Measurements from ENCODE around the gene NME7. TPM values are rescaled to one million over a fixed set of nuclear protein-coding genes. Genes with fewer than 3 reads are reported as not detected.

Gene NME7
- total RNA-seq, 1 donor from 2014 or later = 12.5 TPM

DNA sequence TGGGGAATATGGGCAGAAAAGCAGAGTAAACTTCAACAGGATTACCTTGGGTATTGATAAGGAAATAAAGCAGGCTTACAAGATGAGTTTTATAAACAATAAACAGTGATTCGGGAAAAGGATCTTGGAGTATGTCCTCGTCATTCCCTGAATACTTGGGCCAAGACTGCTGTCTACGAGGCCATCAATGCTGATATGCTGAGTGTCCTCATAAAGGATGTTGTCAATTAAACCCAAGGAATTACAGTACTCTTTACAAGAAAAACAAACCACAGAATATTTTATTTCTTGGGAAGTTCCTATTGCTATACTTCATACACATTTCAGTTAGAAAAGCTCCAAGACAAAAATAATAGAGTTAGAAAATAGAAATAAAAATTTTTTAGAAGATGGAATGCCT, 226.2 kb downstream of the NME7 start:
- no peaks in the 10 kb centered on the region for H3K27me3 ChIP-seq (ENCODE audit: control insufficient read depth in 3 of 3, insufficient read depth in 3 of 3, low read length in 3 of 3)
- H3K9ac ChIP-seq (ENCODE audit: low read depth in 1 of 3, low read length in 3 of 3) = no peak overlapping the region
- H3K9me3 ChIP-seq (ENCODE audit: control insufficient read depth in 3 of 3, low read length in 3 of 3) = no peaks in the 10 kb centered on the region
- no peaks in the 10 kb centered on the region for H3K36me3 ChIP-seq (ENCODE audit: control insufficient read depth in 3 of 3, insufficient read depth in 3 of 3, low read length in 3 of 3)
- H3K4me1 ChIP-seq (ENCODE audit: control insufficient read depth in 3 of 3, insufficient read depth in 3 of 3, low read length in 3 of 3) = peaks cover 2 to 5% (median 4%) of the 10 kb centered on the region in 3 donors
- H3K27ac ChIP-seq (ENCODE audit: low read depth, low read length) = no peak overlapping the region
- no peak overlapping the region for H3K4me3 ChIP-seq (ENCODE audit: low read length in 3 of 3)

- peaks cover 0 to 2% (median 0%) of the 10 kb centered on the region in 3 donors for H3K4me1 ChIP-seq (ENCODE audit: control insufficient read depth in 3 of 3, insufficient read depth in 3 of 3, low read length in 3 of 3)
These were observed 228.5 kb downstream of the NME7 start for GRCh38 chr1:169138866-169139670.

GRCh38 chr1:169137357-169137756, 230.2 kb downstream of the NME7 start:
- H3K9ac ChIP-seq (ENCODE audit: low read depth in 1 of 3, low read length in 3 of 3) = no peak overlapping the region
- no peaks in the 10 kb centered on the region for H3K9me3 ChIP-seq (ENCODE audit: control insufficient read depth in 3 of 3, low read length in 3 of 3)
- H3K27me3 ChIP-seq (ENCODE audit: control insufficient read depth in 3 of 3, insufficient read depth in 3 of 3, low read length in 3 of 3) = no peaks in the 10 kb centered on the region
- H3K4me3 ChIP-seq (ENCODE audit: low read length in 3 of 3) = no peak overlapping the region
- H3K27ac ChIP-seq (ENCODE audit: low read depth, low read length) = no peak overlapping the region
- no peaks in the 10 kb centered on the region for H3K4me1 ChIP-seq (ENCODE audit: control insufficient read depth in 3 of 3, insufficient read depth in 3 of 3, low read length in 3 of 3)
- peaks cover 0 to 5% (median 0%) of the 10 kb centered on the region in 3 donors for H3K36me3 ChIP-seq (ENCODE audit: control insufficient read depth in 3 of 3, insufficient read depth in 3 of 3, low read length in 3 of 3)

More at GRCh38 chr1:169138866-169139670, 228.5 kb downstream of the NME7 start:
- Histone ChIP-seq H3K9me3 (ENCODE audit: control insufficient read depth in 3 of 3, low read length in 3 of 3) (no peaks in the 10 kb centered on the region), H3K36me3 (ENCODE audit: control insufficient read depth in 3 of 3, insufficient read depth in 3 of 3, low read length in 3 of 3) (no peaks in the 10 kb centered on the region), H3K27me3 (ENCODE audit: control insufficient read depth in 3 of 3, insufficient read depth in 3 of 3, low read length in 3 of 3) (no peaks in the 10 kb centered on the region), H3K9ac (ENCODE audit: low read depth in 1 of 3, low read length in 3 of 3) (no peak overlapping the region), H3K27ac (ENCODE audit: low read depth, low read length) (no peak overlapping the region), H3K4me3 (ENCODE audit: low read length in 3 of 3) (no peak overlapping the region)

- H3K27ac ChIP-seq (ENCODE audit: low read depth, low read length) = no peak overlapping the region
- no peaks in the 10 kb centered on the region for H3K27me3 ChIP-seq (ENCODE audit: control insufficient read depth in 3 of 3, insufficient read depth in 3 of 3, low read length in 3 of 3)
These were observed 233.6 kb downstream of the NME7 start for GRCh38 chr1:169133801-169134502.

GRCh38 chr1:169133228-169133576, 234.4 kb downstream of the NME7 start:
- H3K36me3 ChIP-seq (ENCODE audit: control insufficient read depth in 3 of 3, insufficient read depth in 3 of 3, low read length in 3 of 3) = peaks cover 15 to 33% (median 26%) of the 10 kb centered on the region in 3 donors
- H3K9ac ChIP-seq (ENCODE audit: low read depth in 1 of 3, low read length in 3 of 3) = no peak overlapping the region
- no peaks in the 10 kb centered on the region for H3K27me3 ChIP-seq (ENCODE audit: control insufficient read depth in 3 of 3, insufficient read depth in 3 of 3, low read length in 3 of 3)
- no peak overlapping the region for H3K27ac ChIP-seq (ENCODE audit: low read depth, low read length)
- no peaks in the 10 kb centered on the region for H3K9me3 ChIP-seq (ENCODE audit: control insufficient read depth in 3 of 3, low read length in 3 of 3)
- H3K4me1 ChIP-seq (ENCODE audit: control insufficient read depth in 3 of 3, insufficient read depth in 3 of 3, low read length in 3 of 3) = peaks cover 5 to 7% (median 6%) of the 10 kb centered on the region in 3 donors
- no peak overlapping the region for H3K4me3 ChIP-seq (ENCODE audit: low read length in 3 of 3)

More at GRCh38 chr1:169133801-169134502, 233.6 kb downstream of the NME7 start:
- no peaks in the 10 kb centered on the region for H3K9me3 ChIP-seq (ENCODE audit: control insufficient read depth in 3 of 3, low read length in 3 of 3)
- no peak overlapping the region for H3K9ac ChIP-seq (ENCODE audit: low read depth in 1 of 3, low read length in 3 of 3)
- H3K4me1 ChIP-seq (ENCODE audit: control insufficient read depth in 3 of 3, insufficient read depth in 3 of 3, low read length in 3 of 3) = peaks cover 3 to 7% (median 6%) of the 10 kb centered on the region in 3 donors
- H3K36me3 ChIP-seq (ENCODE audit: control insufficient read depth in 3 of 3, insufficient read depth in 3 of 3, low read length in 3 of 3) = peaks cover 9 to 26% (median 25%) of the 10 kb centered on the region in 3 donors
- H3K4me3 ChIP-seq (ENCODE audit: low read length in 3 of 3) = no peak overlapping the region

DNA sequence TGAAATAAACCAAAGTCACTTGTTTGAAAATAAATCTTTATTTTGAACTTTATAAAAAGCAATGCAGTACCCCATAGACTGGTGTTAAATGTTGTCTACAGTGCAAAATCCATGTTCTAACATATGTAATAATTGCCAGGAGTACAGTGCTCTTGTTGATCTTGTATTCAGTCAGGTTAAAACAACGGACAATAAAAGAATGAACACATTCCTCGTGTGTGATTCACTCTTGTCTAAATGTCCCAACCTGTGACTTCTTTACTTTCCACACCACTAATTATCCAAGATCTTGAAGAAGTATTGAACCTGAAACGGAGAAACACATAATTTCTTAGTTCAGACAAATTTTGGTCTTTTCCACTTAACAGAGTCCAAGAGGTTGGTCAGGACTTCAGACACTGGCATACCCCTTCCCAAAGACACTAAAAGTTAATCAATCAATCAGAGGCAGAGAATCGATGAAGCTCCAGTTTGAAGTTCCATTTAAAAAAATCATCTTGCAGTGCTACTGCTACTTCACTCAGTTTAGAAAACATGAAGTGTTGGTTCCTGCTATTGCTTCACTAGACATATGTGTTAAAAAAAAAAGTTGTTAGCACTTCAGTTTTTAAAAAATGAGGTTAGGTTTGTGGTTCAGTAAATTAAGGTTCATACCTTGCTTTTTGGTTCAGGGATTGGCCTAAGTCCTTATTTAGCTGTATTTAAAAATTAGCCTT, 234.9 kb downstream of the NME7 start:
- Histone ChIP-seq H3K4me1 (ENCODE audit: control insufficient read depth in 3 of 3, insufficient read depth in 3 of 3, low read length in 3 of 3) (peaks cover 5 to 9% (median 7%) of the 10 kb centered on the region in 3 donors), H3K27me3 (ENCODE audit: control insufficient read depth in 3 of 3, insufficient read depth in 3 of 3, low read length in 3 of 3) (no peaks in the 10 kb centered on the region), H3K4me3 (ENCODE audit: low read length in 3 of 3) (no peak overlapping the region), H3K9ac (ENCODE audit: low read depth in 1 of 3, low read length in 3 of 3) (no peak overlapping the region), H3K27ac (ENCODE audit: low read depth, low read length) (no peak overlapping the region), H3K9me3 (ENCODE audit: control insufficient read depth in 3 of 3, low read length in 3 of 3) (no peaks in the 10 kb centered on the region), H3K36me3 (ENCODE audit: control insufficient read depth in 3 of 3, insufficient read depth in 3 of 3, low read length in 3 of 3) (peaks cover 18 to 35% (median 26%) of the 10 kb centered on the region in 3 donors)

DNA sequence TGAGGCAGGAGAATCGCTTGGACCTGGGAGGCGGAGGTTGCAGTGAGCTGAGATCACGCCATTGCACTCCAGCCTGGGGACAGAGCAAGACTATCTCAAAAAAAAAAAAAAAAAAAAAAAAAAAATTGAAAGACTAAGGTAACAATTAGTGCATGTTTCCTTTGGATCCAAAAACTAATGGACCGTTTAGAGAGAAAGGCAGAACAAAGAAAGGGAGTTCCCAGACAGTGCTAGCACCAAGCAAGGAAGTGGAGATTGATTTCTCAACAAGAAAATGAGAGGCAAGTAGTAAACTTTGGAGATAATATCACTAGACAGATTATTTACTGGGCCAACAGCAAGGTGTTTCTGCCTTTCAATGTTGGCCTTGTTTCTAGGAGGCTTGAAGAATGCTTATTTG, 236.9 kb downstream of the NME7 start:
- peaks cover 27 to 47% (median 41%) of the 10 kb centered on the region in 3 donors for H3K36me3 ChIP-seq (ENCODE audit: control insufficient read depth in 3 of 3, insufficient read depth in 3 of 3, low read length in 3 of 3)
- H3K27ac ChIP-seq (ENCODE audit: low read depth, low read length) = peak overlapping the region; percentile 8
- no peak overlapping the region for H3K4me3 ChIP-seq (ENCODE audit: low read length in 3 of 3)

DNA sequence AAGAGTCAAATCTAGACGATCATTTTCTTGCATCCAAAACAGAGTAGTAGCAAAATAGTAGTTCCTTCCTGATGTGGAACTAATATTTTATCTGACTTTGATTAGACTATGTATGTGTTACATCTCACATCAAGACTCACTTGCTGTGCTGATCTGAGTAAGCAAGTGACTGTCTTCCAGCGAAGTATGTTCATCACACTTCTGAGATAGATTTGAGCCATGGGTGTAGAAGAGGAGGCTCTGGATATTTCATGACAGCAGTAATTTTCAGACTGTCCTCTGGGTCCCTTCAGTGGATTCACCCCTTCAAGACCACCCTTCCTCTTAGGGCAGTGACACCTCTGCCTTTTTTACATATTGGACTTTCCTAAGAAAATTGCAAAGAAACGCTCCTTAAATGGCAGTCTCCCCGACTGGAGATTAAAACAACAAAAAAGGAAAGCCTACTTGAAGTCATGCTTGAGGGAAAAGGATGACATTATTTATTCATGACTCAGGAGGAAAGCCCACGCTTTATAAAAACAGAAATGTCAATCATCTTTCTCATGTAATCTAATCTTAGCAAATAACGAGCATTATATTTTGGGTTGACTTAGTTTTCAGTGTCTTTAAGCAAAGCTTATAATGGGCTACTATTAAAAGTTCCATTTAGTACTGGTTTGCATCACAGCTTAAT, 238.3 kb downstream of the NME7 start:
- no peaks in the 10 kb centered on the region for H3K27me3 ChIP-seq (ENCODE audit: control insufficient read depth in 3 of 3, insufficient read depth in 3 of 3, low read length in 3 of 3)
- peak overlapping the region; percentile 5 for H3K27ac ChIP-seq (ENCODE audit: low read depth, low read length)
- peaks cover 35 to 62% (median 55%) of the 10 kb centered on the region in 3 donors for H3K36me3 ChIP-seq (ENCODE audit: control insufficient read depth in 3 of 3, insufficient read depth in 3 of 3, low read length in 3 of 3)
- no peak overlapping the region for H3K4me3 ChIP-seq (ENCODE audit: low read length in 3 of 3)
- H3K4me1 ChIP-seq (ENCODE audit: control insufficient read depth in 3 of 3, insufficient read depth in 3 of 3, low read length in 3 of 3) = peaks cover 21 to 30% (median 25%) of the 10 kb centered on the region in 3 donors
- H3K9me3 ChIP-seq (ENCODE audit: control insufficient read depth in 3 of 3, low read length in 3 of 3) = no peaks in the 10 kb centered on the region
- H3K9ac ChIP-seq (ENCODE audit: low read depth in 1 of 3, low read length in 3 of 3) = peak overlapping the region in 1 of 3 donors; percentile 36

More for the DNA sequence above, 236.9 kb downstream of the NME7 start:
- no peaks in the 10 kb centered on the region for H3K9me3 ChIP-seq (ENCODE audit: control insufficient read depth in 3 of 3, low read length in 3 of 3)
- no peaks in the 10 kb centered on the region for H3K27me3 ChIP-seq (ENCODE audit: control insufficient read depth in 3 of 3, insufficient read depth in 3 of 3, low read length in 3 of 3)
- H3K4me1 ChIP-seq (ENCODE audit: control insufficient read depth in 3 of 3, insufficient read depth in 3 of 3, low read length in 3 of 3) = peaks cover 14 to 20% (median 17%) of the 10 kb centered on the region in 3 donors
- H3K9ac ChIP-seq (ENCODE audit: low read depth in 1 of 3, low read length in 3 of 3) = no peak overlapping the region

DNA sequence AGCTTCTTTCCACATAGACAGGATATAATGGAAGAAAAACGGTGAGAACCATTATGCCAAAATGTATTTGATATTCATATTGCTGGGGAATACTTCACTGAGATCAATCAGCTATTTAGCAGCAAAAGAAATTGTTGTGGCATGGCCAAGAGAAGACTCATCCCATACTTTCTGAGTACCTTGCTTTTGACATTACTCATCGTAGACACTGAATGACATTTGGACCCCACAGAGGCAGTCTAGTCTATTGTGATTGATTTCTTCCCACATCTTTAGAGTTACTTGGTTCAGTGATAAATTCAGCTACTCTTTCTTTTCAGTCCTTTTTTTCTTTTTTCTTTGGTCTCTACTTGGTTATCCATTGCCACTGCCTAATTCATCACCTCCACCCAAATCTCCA, 239.0 kb downstream of the NME7 start:
- H3K4me1 ChIP-seq (ENCODE audit: control insufficient read depth in 3 of 3, insufficient read depth in 3 of 3, low read length in 3 of 3) = peaks cover 22 to 34% (median 28%) of the 10 kb centered on the region in 3 donors
- no peak overlapping the region for H3K27ac ChIP-seq (ENCODE audit: low read depth, low read length)
- no peaks in the 10 kb centered on the region for H3K27me3 ChIP-seq (ENCODE audit: control insufficient read depth in 3 of 3, insufficient read depth in 3 of 3, low read length in 3 of 3)
- H3K36me3 ChIP-seq (ENCODE audit: control insufficient read depth in 3 of 3, insufficient read depth in 3 of 3, low read length in 3 of 3) = peaks cover 36 to 67% (median 59%) of the 10 kb centered on the region in 3 donors
- H3K9me3 ChIP-seq (ENCODE audit: control insufficient read depth in 3 of 3, low read length in 3 of 3) = no peaks in the 10 kb centered on the region
- H3K4me3 ChIP-seq (ENCODE audit: low read length in 3 of 3) = no peak overlapping the region
- no peak overlapping the region for H3K9ac ChIP-seq (ENCODE audit: low read depth in 1 of 3, low read length in 3 of 3)
